Subcutaneous abdominal adipose tissue (tissue), 5 donors: ENCODE data around the gene RGS16.
"Not testable (repeated sequence)": the region's sequence is repeated elsewhere in the genome, so short reads cannot be mapped to it uniquely, and the experiment has no call there.

Experiments
- H3K27ac ChIP-seq: one replicate; pipeline ENCODE4 v1.7.0; 2013; ENCODE audit warnings: low read depth, mild to moderate bottlenecking, inconsistent platforms, low read length, moderate library complexity
- H3K27me3 ChIP-seq, 5 donors: one replicate each; pipeline ENCODE4 v1.7.0; 2013; ENCODE audit warnings: low read length in 5 of 5, inconsistent platforms in 1 of 5; ENCODE audit not compliant: control insufficient read depth in 5 of 5, insufficient read depth in 4 of 5
- H3K36me3 ChIP-seq, 5 donors: one replicate each; pipeline ENCODE4 v1.7.0; 2013; ENCODE audit warnings: low read length in 5 of 5; ENCODE audit not compliant: control insufficient read depth in 5 of 5, insufficient read depth in 5 of 5
- H3K4me1 ChIP-seq, 5 donors: one replicate each; pipeline ENCODE4 v1.7.0; 2013; ENCODE audit warnings: low read length in 5 of 5, mild to moderate bottlenecking in 3 of 5, moderate library complexity in 1 of 5; ENCODE audit not compliant: control insufficient read depth in 5 of 5, insufficient read depth in 5 of 5
- H3K4me3 ChIP-seq, 5 donors: one replicate each; pipeline ENCODE4 v1.7.0; 2013; ENCODE audit warnings: low read length in 5 of 5, low read depth in 1 of 5
- H3K9ac ChIP-seq, 5 donors: one replicate each; pipeline ENCODE4 v1.7.0; 2013; ENCODE audit warnings: low read length in 5 of 5, mild to moderate bottlenecking in 4 of 5, moderate library complexity in 3 of 5
- H3K9me3 ChIP-seq, 5 donors: one replicate each; pipeline ENCODE4 v1.7.0; 2013; ENCODE audit warnings: low read length in 5 of 5; ENCODE audit not compliant: control insufficient read depth in 5 of 5
- donor health status: healthy.
- donor health status: healthy.
- donor health status: healthy.
- donor health status: healthy.
- donor health status: healthy.

RGS16 gene

DNA sequence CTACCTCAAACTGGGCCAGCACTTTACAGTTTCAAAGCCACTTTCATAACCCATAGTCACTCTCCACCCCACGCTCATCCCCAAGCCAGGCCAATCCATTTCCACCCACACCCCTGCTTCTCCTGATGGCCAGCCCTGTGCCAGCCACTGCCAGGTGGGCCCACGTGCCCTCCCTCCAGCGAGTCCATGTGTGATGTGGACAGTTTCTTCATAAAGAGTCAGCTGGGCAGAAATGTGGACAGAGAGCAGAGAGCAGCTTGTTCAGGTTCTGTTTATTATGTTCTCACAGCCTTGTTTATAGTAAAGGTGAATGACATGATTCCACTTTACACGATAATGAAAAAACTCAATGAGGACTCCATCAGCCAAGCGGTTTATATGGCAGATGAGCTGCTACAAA lies 37.4 kb upstream of the RGS16 start:
- no peak overlapping the region for H3K9ac ChIP-seq
- H3K27me3 ChIP-seq: peaks cover 0 to 7% (median 0%) of the 10 kb centered on the region in 5 donors
- H3K4me3 ChIP-seq: no peak overlapping the region
- no peaks in the 10 kb centered on the region for H3K36me3 ChIP-seq
- no peaks in the 10 kb centered on the region for H3K9me3 ChIP-seq
- H3K27ac ChIP-seq: no peak overlapping the region
- H3K4me1 ChIP-seq: no peaks in the 10 kb centered on the region

DNA sequence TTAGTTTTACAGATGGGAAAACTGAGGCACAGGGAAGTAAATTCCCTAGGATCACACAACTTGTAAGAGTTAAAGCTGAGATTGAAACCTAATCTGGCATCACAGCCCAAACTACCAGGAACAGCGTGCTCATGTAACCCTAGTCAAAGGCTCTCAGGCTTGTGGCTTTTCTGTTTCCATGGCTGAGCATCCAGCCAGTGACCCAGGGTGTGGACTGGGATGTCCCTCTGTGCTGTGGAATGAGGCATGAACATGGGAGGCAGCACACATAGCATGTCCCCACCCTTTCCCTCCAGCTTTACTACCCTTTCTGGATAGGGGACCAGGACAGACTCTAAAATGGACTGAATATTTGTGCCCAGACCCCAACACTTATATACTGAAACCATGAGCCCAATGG lies 35.1 kb upstream of the RGS16 start:
- no peaks in the 10 kb centered on the region for H3K4me1 ChIP-seq
- H3K9ac ChIP-seq: no peak overlapping the region
- no peaks in the 10 kb centered on the region for H3K36me3 ChIP-seq
- no peak overlapping the region for H3K27ac ChIP-seq
- H3K9me3 ChIP-seq: no peaks in the 10 kb centered on the region
- H3K27me3 ChIP-seq: peaks cover 0 to 7% (median 5%) of the 10 kb centered on the region in 5 donors
- H3K4me3 ChIP-seq: no peak overlapping the region

DNA sequence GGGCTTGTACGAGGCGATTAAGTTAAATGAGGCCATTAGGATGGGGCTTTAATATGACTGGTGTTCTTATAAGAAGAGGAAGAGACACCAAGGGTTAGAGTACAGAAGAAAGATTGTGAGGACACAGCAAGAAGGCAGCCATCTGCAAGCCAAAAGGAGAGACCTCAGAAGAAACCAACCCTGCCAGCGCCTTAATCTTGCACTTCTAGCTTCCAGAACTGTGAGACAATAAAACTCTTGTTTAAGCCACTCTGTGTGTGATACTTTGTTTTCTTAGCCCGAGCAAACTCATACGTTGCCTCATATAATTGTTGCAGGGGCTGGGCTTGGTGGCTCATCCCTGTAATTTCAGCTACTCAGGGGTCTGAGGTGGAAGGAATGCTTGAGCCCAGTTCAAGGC lies 33.6 kb upstream of the RGS16 start:
- Histone ChIP-seq H3K27me3 (peaks cover 0 to 6% (median 4%) of the 10 kb centered on the region in 5 donors), H3K36me3 (no peaks in the 10 kb centered on the region), H3K4me1 (peaks cover 0 to 4% (median 0%) of the 10 kb centered on the region in 5 donors), H3K4me3 (no peak overlapping the region), H3K9me3 (no peaks in the 10 kb centered on the region), H3K9ac (no peak overlapping the region), H3K27ac (no peak overlapping the region)

DNA sequence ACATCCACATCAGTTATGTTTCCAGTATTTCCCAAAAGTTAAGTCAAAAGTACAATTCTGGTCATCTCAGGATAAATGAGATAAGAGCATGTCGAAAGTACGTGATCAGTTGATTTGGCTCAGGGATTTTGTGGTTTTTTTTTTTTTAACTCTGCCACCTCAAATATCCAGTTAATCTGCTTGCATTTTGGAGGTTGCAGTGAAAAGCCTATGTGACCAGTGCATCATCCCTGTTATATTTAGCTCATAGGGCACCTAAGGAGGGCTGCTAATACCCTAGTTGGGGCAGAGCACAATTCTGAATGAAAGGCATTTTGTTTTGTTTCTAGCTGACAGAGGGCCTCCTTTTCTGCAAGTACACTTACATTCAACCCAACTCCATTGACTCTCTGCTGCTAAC lies 31.7 kb upstream of the RGS16 start:
- Histone ChIP-seq H3K36me3 (no peaks in the 10 kb centered on the region), H3K4me3 (no peak overlapping the region), H3K9me3 (no peaks in the 10 kb centered on the region), H3K27ac (no peak overlapping the region), H3K9ac (no peak overlapping the region), H3K27me3 (peaks cover 0 to 8% (median 6%) of the 10 kb centered on the region in 5 donors), H3K4me1 (peaks cover 0 to 6% (median 0%) of the 10 kb centered on the region in 5 donors)

DNA sequence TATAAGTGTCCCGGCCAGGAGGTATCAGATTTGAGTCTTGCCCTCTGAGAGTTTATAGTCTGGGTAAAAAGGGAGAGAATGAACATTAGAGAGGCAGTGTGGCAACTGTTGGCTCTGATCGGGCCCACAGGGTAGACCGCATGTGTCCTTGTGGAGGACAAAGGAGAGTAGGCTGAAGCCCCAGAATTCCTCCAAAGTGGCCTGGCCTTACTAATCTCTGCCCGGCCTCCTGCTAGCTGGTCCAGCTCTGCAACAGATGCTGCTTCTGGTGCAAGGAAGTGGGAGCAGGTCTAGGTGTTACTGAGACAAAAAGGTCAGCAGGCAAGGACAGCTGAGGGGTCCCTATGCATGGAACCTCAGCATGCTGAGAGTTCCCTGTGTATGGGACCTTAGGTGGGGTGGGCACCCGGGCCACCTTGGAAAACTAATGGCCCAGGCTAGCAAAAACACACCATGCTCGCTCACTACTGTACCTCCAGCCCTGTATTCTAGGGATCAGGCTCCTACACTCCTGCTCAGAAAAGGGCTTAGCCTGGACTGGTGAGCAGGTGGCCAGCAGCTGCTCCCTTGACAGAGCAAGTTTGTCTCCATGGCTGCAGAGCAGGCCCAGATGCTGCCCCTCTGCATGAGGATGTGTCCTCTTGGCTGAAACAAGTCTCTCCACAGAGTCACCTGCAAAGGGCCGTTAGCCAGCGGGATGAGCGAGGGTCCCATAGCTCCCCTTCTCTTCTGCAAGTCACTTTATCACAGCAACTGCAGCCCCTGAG lies 30.3 kb upstream of the RGS16 start:
- no peak overlapping the region for H3K27ac ChIP-seq
- no peak overlapping the region for H3K9ac ChIP-seq
- H3K9me3 ChIP-seq: no peaks in the 10 kb centered on the region

DNA sequence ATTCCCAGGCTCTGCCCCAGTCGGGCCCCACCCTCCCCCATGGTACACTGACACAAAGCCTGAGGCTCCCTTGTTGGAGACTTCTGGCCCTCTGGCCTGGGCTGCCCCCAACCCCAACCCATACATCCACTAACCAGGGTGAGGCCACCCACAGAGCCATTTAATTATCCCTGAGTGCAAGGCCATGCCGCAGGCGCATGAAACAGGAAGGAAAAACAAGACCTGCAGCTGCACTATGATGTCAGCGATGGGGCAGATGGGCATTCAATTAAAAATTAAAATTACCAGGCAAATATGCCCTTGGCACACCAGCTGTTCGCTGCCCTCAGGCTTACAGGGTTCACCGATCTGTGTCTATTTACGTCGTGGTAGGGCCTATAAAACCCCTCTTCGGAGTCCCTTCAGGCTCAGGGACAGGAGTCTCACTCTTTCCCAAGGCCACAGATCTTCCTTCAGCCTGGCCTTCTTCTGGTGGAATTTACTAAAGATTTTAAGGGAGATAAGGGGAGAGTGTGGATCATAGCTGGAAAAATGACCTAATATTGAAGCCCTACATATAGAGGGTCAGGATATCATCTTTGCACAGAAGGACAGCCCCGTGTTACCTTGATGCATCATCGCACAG lies 29.6 kb upstream of the RGS16 start:
- H3K36me3 ChIP-seq: no peaks in the 10 kb centered on the region
- no peak overlapping the region for H3K27ac ChIP-seq
- H3K4me1 ChIP-seq: peaks cover 0 to 15% (median 0%) of the 10 kb centered on the region in 5 donors
- H3K27me3 ChIP-seq: peaks cover 0 to 7% (median 6%) of the 10 kb centered on the region in 5 donors
- H3K4me3 ChIP-seq: no peak overlapping the region
- no peaks in the 10 kb centered on the region for H3K9me3 ChIP-seq
- H3K9ac ChIP-seq: no peak overlapping the region

More for the DNA sequence above, 30.3 kb upstream of the RGS16 start:
- Histone ChIP-seq H3K27me3 (peaks cover 0 to 6% (median 6%) of the 10 kb centered on the region in 5 donors), H3K36me3 (no peaks in the 10 kb centered on the region), H3K4me1 (peaks cover 0 to 13% (median 0%) of the 10 kb centered on the region in 5 donors), H3K4me3 (no peak overlapping the region)

DNA sequence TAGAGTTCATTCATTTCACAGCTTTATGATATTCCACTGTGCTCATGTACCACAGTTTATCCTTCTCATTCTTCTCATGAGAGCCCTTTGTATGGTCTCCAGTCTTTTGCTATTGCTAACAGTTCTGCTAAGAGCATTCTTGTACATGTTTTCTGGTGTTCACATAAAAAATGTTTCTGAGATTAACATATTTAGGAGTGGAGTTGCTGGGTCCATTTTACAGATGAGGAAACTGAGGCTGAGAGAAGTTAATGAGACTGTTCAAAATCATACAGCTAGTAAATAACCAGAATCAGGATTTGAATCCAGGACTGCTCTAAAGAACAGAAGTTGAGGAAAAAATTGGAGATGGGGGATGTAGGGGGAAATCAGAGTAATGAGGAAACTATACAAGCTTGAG lies 28.8 kb upstream of the RGS16 start:
- H3K4me1 ChIP-seq: peaks cover 0 to 15% (median 0%) of the 10 kb centered on the region in 5 donors
- H3K36me3 ChIP-seq: no peaks in the 10 kb centered on the region
- H3K27ac ChIP-seq: no peak overlapping the region

DNA sequence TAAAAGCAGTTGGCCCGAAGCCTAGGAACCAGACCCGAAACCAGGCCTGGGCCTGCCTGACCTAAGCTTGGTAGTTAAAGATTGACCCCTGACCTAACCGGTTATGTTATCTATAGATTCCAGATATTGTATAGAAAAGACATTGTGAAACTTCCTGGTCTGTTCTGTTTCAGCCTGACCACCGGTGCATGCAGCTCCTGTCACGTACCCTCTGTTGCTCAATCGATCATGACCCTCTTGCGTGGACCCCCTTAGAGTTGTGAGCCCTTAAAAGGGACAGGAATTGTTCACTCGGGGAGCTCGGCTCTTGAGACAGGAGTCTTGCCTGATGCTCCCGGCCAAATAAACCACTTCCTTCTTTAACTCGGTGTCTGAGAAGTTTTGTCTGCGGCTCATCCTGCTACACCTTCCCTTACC lies 28.3 kb upstream of the RGS16 start:
- not testable (repeated sequence) for H3K9me3 ChIP-seq, H3K9ac ChIP-seq, H3K27me3 ChIP-seq, H3K27ac ChIP-seq, H3K4me3 ChIP-seq, H3K36me3 ChIP-seq
- peaks cover 0 to 15% (median 0%) of the 10 kb centered on the region in 5 donors for H3K4me1 ChIP-seq

More for the DNA sequence above, 28.8 kb upstream of the RGS16 start:
- H3K4me3 ChIP-seq: no peak overlapping the region
- H3K9ac ChIP-seq: no peak overlapping the region
- H3K9me3 ChIP-seq: no peaks in the 10 kb centered on the region
- peaks cover 0 to 7% (median 6%) of the 10 kb centered on the region in 5 donors for H3K27me3 ChIP-seq

DNA sequence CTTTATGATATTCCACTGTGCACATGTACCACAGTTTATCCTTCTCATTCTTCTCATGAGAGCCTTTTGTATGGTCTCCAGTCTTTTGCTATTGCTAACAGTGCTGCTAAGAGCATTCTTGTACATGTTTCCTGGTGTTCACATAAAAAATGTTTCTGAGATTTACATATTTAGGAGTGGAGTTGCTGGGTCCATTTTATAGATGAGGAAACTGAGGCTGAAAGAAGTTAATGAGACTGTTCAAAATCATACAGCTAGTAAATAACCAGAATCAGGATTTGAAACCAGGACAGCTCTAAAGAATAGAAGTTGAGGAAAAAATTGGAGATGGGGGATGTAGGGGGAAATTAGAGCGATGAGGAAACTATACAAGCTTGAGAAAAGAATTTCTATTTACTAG lies 27.8 kb upstream of the RGS16 start:
- no peaks in the 10 kb centered on the region for H3K36me3 ChIP-seq
- no peak overlapping the region for H3K4me3 ChIP-seq
- peaks cover 0 to 15% (median 0%) of the 10 kb centered on the region in 5 donors for H3K4me1 ChIP-seq
- no peak overlapping the region for H3K27ac ChIP-seq
- no peaks in the 10 kb centered on the region for H3K9me3 ChIP-seq
- H3K27me3 ChIP-seq: peaks cover 0 to 7% (median 6%) of the 10 kb centered on the region in 5 donors
- no peak overlapping the region for H3K9ac ChIP-seq

DNA sequence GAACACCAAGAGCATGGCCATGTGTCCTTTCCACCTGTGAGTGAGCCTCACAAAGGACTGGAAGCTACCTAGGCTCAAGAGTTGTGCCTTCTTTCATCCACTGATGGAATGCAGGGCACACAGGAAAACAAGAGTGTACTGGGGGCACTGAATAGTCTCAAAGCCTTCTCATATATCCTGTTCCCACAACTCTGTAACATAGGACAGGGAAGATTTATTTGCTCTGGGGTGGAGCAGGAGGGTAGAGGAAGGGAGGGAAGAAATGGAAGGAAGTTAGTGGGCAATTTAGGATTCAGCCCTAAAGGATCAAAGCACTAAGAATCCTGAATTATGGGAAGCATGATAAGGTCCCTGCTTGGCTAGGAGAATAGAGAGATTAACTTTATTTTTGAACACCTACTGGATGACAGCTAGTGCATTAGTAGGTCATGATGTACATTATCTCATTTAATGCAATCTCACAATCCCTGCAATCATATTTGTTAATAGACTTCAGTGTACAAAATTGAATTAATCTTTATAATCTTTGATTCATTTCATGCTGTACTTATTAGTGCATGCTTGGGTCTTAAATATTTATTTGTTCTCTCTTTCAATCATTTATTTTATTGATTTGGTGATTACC lies 27.0 kb upstream of the RGS16 start:
- H3K9me3 ChIP-seq: no peaks in the 10 kb centered on the region
- no peak overlapping the region for H3K27ac ChIP-seq
- peaks cover 0 to 7% (median 6%) of the 10 kb centered on the region in 5 donors for H3K27me3 ChIP-seq
- H3K36me3 ChIP-seq: no peaks in the 10 kb centered on the region
- H3K4me3 ChIP-seq: no peak overlapping the region
- no peak overlapping the region for H3K9ac ChIP-seq
- H3K4me1 ChIP-seq: peaks cover 0 to 15% (median 0%) of the 10 kb centered on the region in 5 donors
